Epithelial cell of umbilical artery (primary cell): ENCODE results near the gene PRDM7. TPM values are rescaled to one million over a fixed set of nuclear protein-coding genes. Genes with fewer than 3 reads are reported as not detected.

Experiments
- total RNA-seq: library from RNA; depleted of rRNA; stranded (reverse); fragments of >200 nt; gene quantifications from 2 replicates; pipeline ENCODE4 v1.2.3, GENCODE V29; 2014

PRDM7 gene
- total RNA-seq, result not detected in 2 replicates

DNA sequence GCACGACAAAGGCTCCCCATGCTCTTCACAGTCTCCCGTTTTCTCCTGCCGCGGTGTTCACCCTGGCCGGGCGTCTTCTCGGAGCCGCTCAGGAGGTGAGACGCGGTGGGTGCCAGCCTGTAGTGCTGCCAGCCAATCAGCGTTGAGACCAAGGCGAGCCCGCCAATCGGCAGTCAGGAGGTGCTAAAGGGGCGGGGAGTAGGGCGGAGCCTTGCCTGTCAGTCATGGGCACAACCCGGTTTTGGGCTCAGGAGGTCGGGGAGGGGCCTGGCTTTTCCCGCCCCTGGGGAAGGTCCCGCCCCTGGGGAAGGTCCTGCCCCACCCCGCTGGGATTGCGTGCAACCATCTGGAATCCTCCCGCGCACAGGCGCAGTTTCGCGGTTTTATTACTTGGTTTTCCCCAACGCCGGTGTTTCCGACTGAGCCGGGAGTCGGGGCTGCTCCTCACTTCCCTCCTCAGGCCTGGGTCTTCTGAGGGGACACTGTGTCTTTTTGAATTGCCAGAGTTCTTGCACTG lies at the start of gene PRDM7:
Gene PRDM7, minus strand, starts transcription at position 92 of the 517 bp plus-strand sequence. CDS start 1,421 bp downstream, outside the sequence.

DNA sequence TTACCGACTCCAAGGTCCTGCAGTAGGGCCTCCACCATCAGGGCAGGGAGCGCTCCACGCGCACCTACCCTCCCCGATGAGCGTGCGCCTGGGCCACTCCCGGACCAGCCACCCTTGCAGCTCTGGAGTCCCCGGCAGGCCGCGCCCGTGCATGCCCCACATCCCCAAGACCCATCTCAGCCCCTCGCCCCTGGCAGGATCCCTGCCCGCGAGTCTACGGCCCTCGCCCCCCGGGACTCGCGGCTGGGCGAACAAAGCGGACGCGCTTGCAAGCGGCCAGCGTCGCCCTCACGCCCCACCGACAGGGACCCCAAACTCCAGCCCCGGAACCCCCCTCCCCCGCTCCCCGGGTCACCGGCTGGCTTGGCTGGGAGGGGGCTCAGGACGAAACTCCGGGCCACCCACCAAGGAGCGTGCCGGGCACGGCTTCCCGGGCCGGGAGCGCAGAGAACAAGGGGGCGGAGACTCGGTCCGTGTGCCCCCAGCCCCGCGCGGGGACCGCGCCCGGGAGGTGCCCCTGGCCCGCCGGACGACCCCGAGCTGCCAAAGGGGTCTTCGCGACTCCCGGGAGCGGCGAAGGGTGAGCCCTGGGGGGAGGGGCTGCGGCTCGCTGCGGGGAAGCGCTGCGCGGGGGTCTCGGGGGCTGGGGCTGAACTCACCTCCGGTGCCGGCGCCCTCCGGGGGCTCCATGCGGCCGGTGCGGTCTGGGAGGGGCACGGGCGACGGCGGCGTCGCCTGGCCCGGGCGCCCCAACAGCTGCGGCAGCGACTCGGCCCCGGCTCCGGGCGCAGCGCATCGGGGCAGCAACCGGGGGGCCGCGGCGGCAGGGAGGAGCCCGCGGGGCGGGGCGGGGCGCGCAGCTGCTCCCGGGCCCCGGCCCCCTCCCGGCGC lies 58.2 kb downstream of the PRDM7 start, which contains the start of gene DBNDD1:
Gene DBNDD1, minus strand, starts transcription at position 805 of the 891 bp plus-strand sequence. Its CDS starts 115 bp downstream, at position 690.

Other genes starting within 250 kb of the PRDM7 start
- gene SPIRE2, start 248.9 kb downstream of the PRDM7 start, total RNA-seq, result 0.32 and 0.91 TPM in 2 replicates
- 146 and 191 TPM in 2 replicates for gene TCF25, start 203.7 kb downstream of the PRDM7 start, total RNA-seq
- gene MC1R, start 158.5 kb downstream of the PRDM7 start, total RNA-seq, result 1.3 and 3.3 TPM in 2 replicates
- gene TUBB3, start 154.0 kb downstream of the PRDM7 start, total RNA-seq, result 96.8 and 319 TPM in 2 replicates
- gene DEF8, start 128.6 kb downstream of the PRDM7 start, total RNA-seq, result 98.3 and 134 TPM in 2 replicates
- 10.5 and 17.5 TPM in 2 replicates for gene DBNDD1, start 57.9 kb downstream of the PRDM7 start, total RNA-seq